ENCODE results near the gene CAGE1.
"Not testable (repeated sequence)": the region's sequence is repeated elsewhere in the genome, so short reads cannot be mapped to it uniquely, and the experiment has no call there.

Gene CAGE1

GRCh38 chr6:7315948-7316365 is 73.6 kb downstream of the CAGE1 start:
- no peak overlapping the region for H3K4me3 ChIP-seq (ENCODE audit: low read depth, low read length)
- TF ChIP-seq CTCF (IDR thresholded peaks at IDR 0.05; ENCODE audit: control insufficient read depth, extremely low read depth, insufficient read depth): no peak
- no peak for DNase-seq (ENCODE audit: low read depth)

GRCh38 chr6:7315087-7315947 is 74.2 kb downstream of the CAGE1 start:
- DNase-seq (ENCODE audit: low read depth); H3K4me3 ChIP-seq (ENCODE audit: low read depth, low read length): not testable (repeated sequence)

GRCh38 chr6:7314414-7314813 is 75.1 kb downstream of the CAGE1 start:
- no peak for DNase-seq (ENCODE audit: low read depth)
- no peak overlapping the region for H3K4me3 ChIP-seq (ENCODE audit: low read depth, low read length)
- no peak for TF ChIP-seq CTCF (IDR thresholded peaks at IDR 0.05; ENCODE audit: control insufficient read depth, extremely low read depth, insufficient read depth)

- TF ChIP-seq CTCF (IDR thresholded peaks at IDR 0.05; ENCODE audit: control insufficient read depth, extremely low read depth, insufficient read depth): no peak
- peak overlapping the region; percentile 84 for H3K4me3 ChIP-seq (ENCODE audit: low read depth, low read length)
- no peak for DNase-seq (ENCODE audit: low read depth)
Measured at GRCh38 chr6:7313505-7314165, 75.9 kb downstream of the CAGE1 start.

- TF ChIP-seq CTCF (IDR thresholded peaks at IDR 0.05; ENCODE audit: control insufficient read depth, extremely low read depth, insufficient read depth): no peak
- peak; percentile 85 for DNase-seq (ENCODE audit: low read depth)
- peak within 1 kb of the TSS; percentile 84 for H3K4me3 ChIP-seq (ENCODE audit: low read depth, low read length)
Measured at GRCh38 chr6:7312616-7313504, 76.7 kb downstream of the CAGE1 start, which contains the start of gene SSR1. TSS of gene SSR1 (minus strand) at chr6:7313199. CDS start at chr6:7313120, 79 bp downstream.

- no peak for DNase-seq (ENCODE audit: low read depth)
- H3K4me3 ChIP-seq (ENCODE audit: low read depth, low read length): peak overlapping the region; percentile 84
- no peak for TF ChIP-seq CTCF (IDR thresholded peaks at IDR 0.05; ENCODE audit: control insufficient read depth, extremely low read depth, insufficient read depth)
Measured at GRCh38 chr6:7311917-7312615, 77.5 kb downstream of the CAGE1 start.
